Stimulated activated naive B cell treated with anti-CD40 and anti-IgM and Interleukin-4, amounts not matched to agents 10 μg/mL and 1 μg/mL and 100 μg/mL, for 72 hours (primary cell): ENCODE results near the gene IQCH.
A peak's percentile ranks its signal among the peaks of the same experiment; 100 is the strongest.
"Not testable (repeated sequence)": the region's sequence is repeated elsewhere in the genome, so short reads cannot be mapped to it uniquely, and the experiment has no call there.

Experiments used
- ATAC-seq, 2 donors: fragments of 150-1000 bp; cut with Tn5 transposase; replicated peaks; 2 replicates each; pipeline ENCODE4 v1.10.0; 2021; ENCODE audit warnings: moderate library complexity in 1 of 2
- DNase-seq: peaks from one replicate; pipeline ENCODE4 v3.0.0; 2021
- H3K27ac Mint-ChIP-seq: one replicate; pipeline ENCODE4 v1.8.0; 2022; ENCODE audit warnings: mild to moderate bottlenecking, mixed read lengths
- H3K27me3 Mint-ChIP-seq, 2 donors: one replicate each; pipeline ENCODE4 v1.8.0; 2022; ENCODE audit warnings: mixed read lengths in 2 of 2
- H3K36me3 Mint-ChIP-seq, 2 donors: one replicate each; pipeline ENCODE4 v1.8.0; 2022; ENCODE audit warnings: mixed read lengths in 2 of 2, mild to moderate bottlenecking in 1 of 2
- H3K4me1 Mint-ChIP-seq, 2 donors: one replicate each; pipeline ENCODE4 v1.8.0; 2022; ENCODE audit warnings: mixed read lengths in 2 of 2, mild to moderate bottlenecking in 1 of 2
- H3K4me3 Mint-ChIP-seq, 2 donors: one replicate each; pipeline ENCODE4 v1.8.0; 2022; ENCODE audit warnings: mild to moderate bottlenecking in 2 of 2, mixed read lengths in 2 of 2, moderate library complexity in 1 of 2
- H3K9me3 Mint-ChIP-seq, 2 donors: one replicate each; pipeline ENCODE4 v1.8.0; 2022; ENCODE audit warnings: mixed read lengths in 2 of 2, mild to moderate bottlenecking in 1 of 2

IQCH gene

DNA sequence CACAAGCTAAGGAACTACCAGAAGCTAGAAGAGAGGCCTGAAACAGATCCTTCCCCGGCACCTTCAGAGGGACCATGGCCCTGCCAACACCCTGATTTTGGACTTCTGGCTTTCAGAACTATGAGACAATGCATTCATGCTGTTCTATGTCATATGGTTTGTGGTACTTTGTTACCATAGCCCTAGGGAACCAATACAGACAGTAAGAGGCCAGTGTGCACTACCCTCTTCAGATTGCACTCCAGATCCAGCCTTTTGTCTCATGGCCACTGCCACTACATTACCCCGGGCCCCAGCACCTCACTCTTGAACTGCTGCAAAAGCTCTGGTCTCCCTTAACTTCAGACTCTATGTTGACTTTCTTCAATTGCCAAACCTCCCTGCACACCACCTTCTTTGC is 24.1 kb upstream of the IQCH start:
- no peak for ATAC-seq
- Mint-ChIP-seq H3K9me3 (no peaks in the 10 kb centered on the region), H3K4me3 (no peak overlapping the region), H3K4me1 (peaks cover 8 to 9% of the 10 kb centered on the region in 2 donors), H3K36me3 (peaks cover 54 to 58% of the 10 kb centered on the region in 2 donors), H3K27ac (no peak overlapping the region), H3K27me3 (no peaks in the 10 kb centered on the region)
- DNase-seq, result no peak

- Mint-ChIP-seq H3K27ac (no peak overlapping the region), H3K36me3 (peaks cover 48 to 65% of the 10 kb centered on the region in 2 donors), H3K4me1 (peaks cover 8 to 9% of the 10 kb centered on the region in 2 donors), H3K27me3 (no peaks in the 10 kb centered on the region), H3K4me3 (no peak overlapping the region), H3K9me3 (no peaks in the 10 kb centered on the region)
- ATAC-seq (no peak), DNase-seq (no peak)
These were observed 22.0 kb upstream of the IQCH start for GRCh38 chr15:67232591-67232990.

- ATAC-seq (peak; percentile 54 to 60), DNase-seq (no peak)
- peaks cover 4 to 26% of the 10 kb centered on the region in 2 donors for H3K36me3 Mint-ChIP-seq
These were observed 14.1 kb upstream of the IQCH start for GRCh38 chr15:67240235-67241131.

GRCh38 chr15:67241132-67241855 is 13.3 kb upstream of the IQCH start:
- Mint-ChIP-seq H3K9me3 (no peaks in the 10 kb centered on the region), H3K27me3 (no peaks in the 10 kb centered on the region), H3K4me3 (peak overlapping the region; percentile 45 to 49), H3K27ac (peak overlapping the region; percentile 42), H3K36me3 (peaks cover 9 to 26% of the 10 kb centered on the region in 2 donors), H3K4me1 (peaks cover 27 to 42% of the 10 kb centered on the region in 2 donors)
- DNase-seq (peak; percentile 21), ATAC-seq (peak; percentile 82 to 85)

More at GRCh38 chr15:67240235-67241131, 14.1 kb upstream of the IQCH start:
- peak overlapping the region; percentile 49 to 55 for H3K4me3 Mint-ChIP-seq
- peaks cover 27 to 35% of the 10 kb centered on the region in 2 donors for H3K4me1 Mint-ChIP-seq
- H3K27me3 Mint-ChIP-seq, result no peaks in the 10 kb centered on the region
- H3K9me3 Mint-ChIP-seq, result no peaks in the 10 kb centered on the region
- peak overlapping the region; percentile 42 for H3K27ac Mint-ChIP-seq

DNA sequence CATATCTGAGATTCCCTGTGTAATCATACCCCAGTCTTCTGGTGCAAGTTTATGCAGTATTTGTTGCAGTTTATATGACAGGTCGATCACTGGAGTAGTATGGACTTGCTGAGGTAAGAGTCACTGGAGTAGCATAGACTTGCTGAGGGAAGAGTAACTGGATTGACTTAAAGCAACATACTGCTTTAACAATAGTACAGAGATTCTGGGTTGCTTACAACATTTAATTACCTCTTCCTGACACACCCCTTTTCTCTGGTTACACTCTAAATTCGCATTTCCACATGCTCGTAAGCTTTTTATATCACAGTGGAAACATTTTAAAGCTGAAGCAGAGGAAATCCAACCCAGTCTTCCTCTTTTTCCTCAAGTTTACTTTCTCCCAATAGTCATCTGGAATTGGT is 11.9 kb upstream of the IQCH start:
- ATAC-seq (peak in 1 of 2 donors; percentile 43), DNase-seq (no peak)
- Mint-ChIP-seq H3K4me3 (peak overlapping the region in 1 of 2 donors; percentile 33), H3K27me3 (no peaks in the 10 kb centered on the region), H3K27ac (no peak overlapping the region), H3K36me3 (peaks cover 16 to 37% of the 10 kb centered on the region in 2 donors), H3K9me3 (peaks cover 1 to 4% of the 10 kb centered on the region in 2 donors), H3K4me1 (peaks cover 28 to 42% of the 10 kb centered on the region in 2 donors)

DNA sequence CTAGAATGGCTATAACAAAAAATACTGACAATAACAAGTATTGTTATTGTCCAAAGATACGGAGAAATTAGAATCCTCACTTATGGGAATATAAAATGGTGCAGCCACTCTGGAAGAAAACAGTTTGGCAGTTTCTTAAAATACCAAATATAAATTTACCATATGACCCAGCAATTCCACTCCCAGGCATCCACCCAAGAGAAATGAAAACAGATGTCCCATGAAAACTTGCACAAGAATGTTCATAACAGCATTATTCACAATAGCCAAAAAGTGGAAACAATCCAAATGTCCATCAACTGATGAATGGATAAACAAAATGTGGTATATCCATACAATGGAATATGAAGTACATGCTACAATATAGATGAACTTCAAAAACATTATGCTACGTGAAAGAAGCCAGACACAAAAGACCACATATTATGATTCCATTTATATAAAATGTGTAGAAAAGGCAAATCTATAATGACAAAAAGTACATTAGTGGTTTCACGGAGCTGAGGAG is 9.6 kb upstream of the IQCH start:
- Mint-ChIP-seq H3K4me3 (no peak overlapping the region), H3K27ac (no peak overlapping the region), H3K9me3 (peaks cover 1 to 4% of the 10 kb centered on the region in 2 donors), H3K27me3 (no peaks in the 10 kb centered on the region), H3K4me1 (peaks cover 29 to 45% of the 10 kb centered on the region in 2 donors), H3K36me3 (peaks cover 24 to 46% of the 10 kb centered on the region in 2 donors)
- ATAC-seq (no peak), DNase-seq (no peak)

DNA sequence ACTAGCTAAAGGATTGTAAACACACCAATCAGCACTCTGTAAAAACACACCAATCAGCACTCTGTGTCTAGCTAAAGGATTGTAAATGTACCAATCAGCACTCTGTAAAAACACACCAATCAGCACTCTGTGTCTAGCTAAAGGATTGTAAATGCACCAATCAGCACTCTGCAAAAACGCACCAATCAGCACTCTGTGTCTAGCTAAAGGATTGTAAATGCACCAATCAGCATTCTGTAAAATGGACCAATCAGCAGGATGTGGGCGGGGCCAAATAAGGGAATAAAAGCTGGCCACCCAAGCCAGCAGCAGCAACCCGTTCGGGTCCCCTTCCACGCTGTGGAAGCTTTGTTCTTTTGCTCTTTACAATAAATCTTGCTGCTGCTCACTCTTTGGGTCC is 8.0 kb upstream of the IQCH start:
- not testable (repeated sequence) for ATAC-seq, DNase-seq, H3K27me3 Mint-ChIP-seq, H3K27ac Mint-ChIP-seq, H3K4me3 Mint-ChIP-seq, H3K9me3 Mint-ChIP-seq
- H3K36me3 Mint-ChIP-seq, result peaks cover 23 to 42% of the 10 kb centered on the region in 2 donors
- H3K4me1 Mint-ChIP-seq, result peaks cover 20 to 42% of the 10 kb centered on the region in 2 donors

DNA sequence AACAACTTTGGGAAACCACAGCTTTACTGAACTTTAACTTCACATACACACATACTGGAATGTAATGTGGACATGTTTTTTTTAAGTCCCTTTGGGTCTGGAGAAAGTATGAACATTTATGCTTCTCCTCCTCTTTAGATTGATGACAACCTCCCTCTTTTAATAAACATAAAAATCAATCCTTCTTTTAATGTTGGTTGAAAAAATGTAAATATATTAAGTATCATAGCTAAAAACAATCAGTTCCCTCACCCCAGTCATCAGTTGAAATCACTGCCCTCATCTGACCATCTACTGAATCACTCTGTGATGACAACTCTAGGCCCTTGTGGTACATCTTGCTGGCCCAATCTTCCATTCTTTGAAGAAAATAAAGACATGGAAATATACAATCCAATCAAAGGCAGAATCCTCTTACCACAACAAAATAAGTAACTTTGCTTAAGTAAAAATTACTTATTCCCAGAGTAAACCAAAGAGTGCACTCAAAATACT is 6.5 kb upstream of the IQCH start:
- H3K36me3 Mint-ChIP-seq, result peaks cover 25 to 44% of the 10 kb centered on the region in 2 donors
- H3K4me1 Mint-ChIP-seq, result peaks cover 15 to 46% of the 10 kb centered on the region in 2 donors
- no peaks in the 10 kb centered on the region for H3K27me3 Mint-ChIP-seq
- peaks cover 1 to 4% of the 10 kb centered on the region in 2 donors for H3K9me3 Mint-ChIP-seq
- no peak for DNase-seq
- ATAC-seq, result no peak
- no peak overlapping the region for H3K4me3 Mint-ChIP-seq
- H3K27ac Mint-ChIP-seq, result no peak overlapping the region

- peaks cover 1 to 4% of the 10 kb centered on the region in 2 donors for H3K9me3 Mint-ChIP-seq
- ATAC-seq (no peak), DNase-seq (no peak)
- peaks cover 16 to 51% of the 10 kb centered on the region in 2 donors for H3K4me1 Mint-ChIP-seq
- no peaks in the 10 kb centered on the region for H3K27me3 Mint-ChIP-seq
- no peak overlapping the region for H3K27ac Mint-ChIP-seq
- H3K4me3 Mint-ChIP-seq, result no peak overlapping the region
- peaks cover 22 to 43% of the 10 kb centered on the region in 2 donors for H3K36me3 Mint-ChIP-seq
These were observed 4.8 kb upstream of the IQCH start for GRCh38 chr15:67249830-67250229.

DNA sequence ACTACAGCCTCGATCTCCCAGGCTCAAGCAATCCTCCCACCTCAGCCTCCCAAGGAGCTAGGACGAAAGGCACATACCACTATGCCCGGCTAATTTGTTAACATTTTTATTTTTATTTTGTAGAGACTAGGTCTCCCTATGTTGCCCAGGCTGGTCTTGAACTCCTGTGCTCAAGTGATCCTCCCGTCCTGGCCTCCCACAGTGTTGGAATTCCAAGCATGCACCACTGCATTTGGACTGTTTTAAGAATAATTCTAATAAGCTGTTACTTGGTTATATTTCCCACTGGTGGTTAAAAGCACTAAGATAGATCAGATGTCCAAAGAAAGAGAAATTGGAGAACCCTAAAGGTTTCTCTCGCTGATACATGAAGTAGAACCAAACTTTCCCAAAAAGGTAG is 3.3 kb upstream of the IQCH start:
- H3K27ac Mint-ChIP-seq, result no peak overlapping the region

GRCh38 chr15:67253101-67253500 is 1.5 kb upstream of the IQCH start:
- Mint-ChIP-seq H3K4me1 (peaks cover 17 to 44% of the 10 kb centered on the region in 2 donors), H3K4me3 (peak overlapping the region; percentile 87 to 97)

More for the DNA sequence above, 3.3 kb upstream of the IQCH start:
- Mint-ChIP-seq H3K4me3 (no peak overlapping the region), H3K9me3 (peaks cover 1 to 4% of the 10 kb centered on the region in 2 donors), H3K36me3 (peaks cover 17 to 28% of the 10 kb centered on the region in 2 donors), H3K4me1 (peaks cover 19 to 44% of the 10 kb centered on the region in 2 donors), H3K27me3 (peaks cover 0 to 5% of the 10 kb centered on the region in 2 donors)
- no peak for ATAC-seq
- DNase-seq, result no peak

GRCh38 chr15:67253549-67254237 is 893 bp upstream of the IQCH start:
- ATAC-seq (no peak), DNase-seq (no peak)
- Mint-ChIP-seq H3K4me3 (peak overlapping the region; percentile 87 to 97), H3K27me3 (peaks cover 0 to 5% of the 10 kb centered on the region in 2 donors), H3K36me3 (peaks cover 7 to 10% of the 10 kb centered on the region in 2 donors), H3K9me3 (no peaks in the 10 kb centered on the region), H3K27ac (peak overlapping the region; percentile 98), H3K4me1 (peaks cover 16 to 44% of the 10 kb centered on the region in 2 donors)

More at GRCh38 chr15:67253101-67253500, 1.5 kb upstream of the IQCH start:
- Mint-ChIP-seq H3K9me3 (no peaks in the 10 kb centered on the region), H3K36me3 (peaks cover 9 to 13% of the 10 kb centered on the region in 2 donors), H3K27me3 (peaks cover 0 to 5% of the 10 kb centered on the region in 2 donors), H3K27ac (peak overlapping the region; percentile 65)
- DNase-seq (no peak), ATAC-seq (no peak)

- Mint-ChIP-seq H3K27me3 (peaks cover 0 to 5% of the 10 kb centered on the region in 2 donors), H3K4me1 (peaks cover 14 to 30% of the 10 kb centered on the region in 2 donors), H3K27ac (no peak overlapping the region), H3K9me3 (no peaks in the 10 kb centered on the region), H3K36me3 (peaks cover 2 to 4% of the 10 kb centered on the region in 2 donors), H3K4me3 (peak overlapping the region in 1 of 2 donors; percentile 67)
- DNase-seq (no peak), ATAC-seq (no peak)
These were observed 1.5 kb downstream of the IQCH start for GRCh38 chr15:67256051-67256450.
